ENCODE measurements around the gene WDR36. TPM values are rescaled to one million over a fixed set of nuclear protein-coding genes. Genes with fewer than 3 reads are reported as not detected.

The WDR36 gene
- total RNA-seq, 1 experiment from 2014 or later, result 17.7 TPM

DNA sequence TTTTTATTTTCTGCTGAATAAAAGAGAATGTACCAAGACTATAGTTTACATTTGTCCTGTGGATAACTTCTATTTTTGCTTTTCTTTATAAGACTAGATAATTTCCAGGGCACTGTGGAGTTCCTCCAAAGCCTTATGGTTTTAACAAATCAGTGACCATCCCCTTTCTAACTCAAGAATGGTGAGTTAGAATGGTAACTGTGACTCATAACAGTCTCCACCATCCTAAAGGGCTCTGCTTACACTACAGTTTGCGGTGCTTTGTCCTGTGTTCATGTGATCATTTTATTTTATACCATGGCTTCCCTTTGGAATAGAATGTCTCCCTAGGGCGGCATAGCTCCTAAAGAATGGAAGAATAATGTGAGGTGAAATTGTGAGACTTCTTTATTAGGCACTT, 30.2 kb downstream of the WDR36 start:
- H3K36me3 ChIP-seq (ENCODE audit: low read depth), result peaks cover 47% of the 10 kb centered on the region
- no TSS peak for BruUV-seq (replicated peaks)

DNA sequence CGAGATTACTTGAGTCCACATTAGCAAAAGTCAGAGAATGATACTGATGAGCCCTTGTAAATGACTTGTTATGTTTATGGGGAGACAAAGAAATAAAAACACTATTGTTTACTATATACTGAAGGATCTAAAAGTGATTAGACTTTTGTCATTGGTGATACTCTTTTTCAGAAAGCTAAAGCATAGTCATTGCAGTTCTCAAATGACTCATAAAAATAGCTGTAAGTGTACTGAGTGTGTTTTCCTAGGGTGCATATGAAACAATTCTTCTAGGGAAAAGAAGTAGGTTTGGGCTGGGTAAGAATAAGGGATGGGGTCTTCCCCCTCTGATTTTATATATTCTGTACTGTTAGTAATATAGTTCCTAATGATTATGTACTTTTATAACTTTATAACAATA, 32.6 kb downstream of the WDR36 start:
- Histone ChIP-seq H3K79me2 (ENCODE audit: low read depth) (no peaks in the 10 kb centered on the region), H3K4me2 (no peak overlapping the region), H3K4me1 (replicated peaks; ENCODE audit: insufficient read depth) (no peaks in the 10 kb centered on the region), H3K27ac (no peak overlapping the region), H4K20me1 (ENCODE audit: insufficient read depth) (no peaks in the 10 kb centered on the region), H2AFZ (no peak overlapping the region), H3F3A (ENCODE audit: insufficient read depth, low read depth) (0 out of 2 replicates have a peak, but pooled peaks cover 3% of the 10 kb centered on the region), H3K9me3 (ENCODE audit: insufficient read depth, low read depth) (no peaks in the 10 kb centered on the region), H3K9me2 (ENCODE audit: insufficient read depth) (no peaks in the 10 kb centered on the region), H3K27me3 (ENCODE audit: insufficient read depth, low read depth) (no peaks in the 10 kb centered on the region), H3K4me3 (no peak overlapping the region), H3K36me3 (ENCODE audit: low read depth) (peaks cover 50% of the 10 kb centered on the region)
- intact Hi-C loops (cut with micrococcal nuclease; ENCODE audit: unreplicated experiment), result no loop called here
- DNase-seq, result no peak
- TF ChIP-seq, protein P1, sequence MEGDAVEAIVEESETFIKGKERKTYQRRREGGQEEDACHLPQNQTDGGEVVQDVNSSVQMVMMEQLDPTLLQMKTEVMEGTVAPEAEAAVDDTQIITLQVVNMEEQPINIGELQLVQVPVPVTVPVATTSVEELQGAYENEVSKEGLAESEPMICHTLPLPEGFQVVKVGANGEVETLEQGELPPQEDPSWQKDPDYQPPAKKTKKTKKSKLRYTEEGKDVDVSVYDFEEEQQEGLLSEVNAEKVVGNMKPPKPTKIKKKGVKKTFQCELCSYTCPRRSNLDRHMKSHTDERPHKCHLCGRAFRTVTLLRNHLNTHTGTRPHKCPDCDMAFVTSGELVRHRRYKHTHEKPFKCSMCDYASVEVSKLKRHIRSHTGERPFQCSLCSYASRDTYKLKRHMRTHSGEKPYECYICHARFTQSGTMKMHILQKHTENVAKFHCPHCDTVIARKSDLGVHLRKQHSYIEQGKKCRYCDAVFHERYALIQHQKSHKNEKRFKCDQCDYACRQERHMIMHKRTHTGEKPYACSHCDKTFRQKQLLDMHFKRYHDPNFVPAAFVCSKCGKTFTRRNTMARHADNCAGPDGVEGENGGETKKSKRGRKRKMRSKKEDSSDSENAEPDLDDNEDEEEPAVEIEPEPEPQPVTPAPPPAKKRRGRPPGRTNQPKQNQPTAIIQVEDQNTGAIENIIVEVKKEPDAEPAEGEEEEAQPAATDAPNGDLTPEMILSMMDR (conservative IDR thresholded peaks at IDR 0.05), result no peak
- TF ChIP-seq EZH2 (IDR thresholded peaks at IDR 0.05; ENCODE audit: low read depth), result no peak
- ChIA-PET POLR2A (ENCODE audit: unreplicated experiment) (no interaction called here), CTCF (no interaction called here)
- BruUV-seq (replicated peaks), result no TSS peak

More for the DNA sequence above, 30.2 kb downstream of the WDR36 start:
- Histone ChIP-seq H3K27ac (no peak overlapping the region), H3K4me2 (no peak overlapping the region), H3K4me1 (replicated peaks; ENCODE audit: insufficient read depth) (no peaks in the 10 kb centered on the region), H3K9me3 (ENCODE audit: insufficient read depth, low read depth) (no peaks in the 10 kb centered on the region), H3K9me2 (ENCODE audit: insufficient read depth) (no peaks in the 10 kb centered on the region), H3F3A (ENCODE audit: insufficient read depth, low read depth) (no peaks in the 10 kb centered on the region), H2AFZ (no peak overlapping the region), H3K27me3 (ENCODE audit: insufficient read depth, low read depth) (no peaks in the 10 kb centered on the region), H3K79me2 (ENCODE audit: low read depth) (no peaks in the 10 kb centered on the region), H3K4me3 (no peak overlapping the region), H4K20me1 (ENCODE audit: insufficient read depth) (no peaks in the 10 kb centered on the region)
- TF ChIP-seq, protein P1 (conservative IDR thresholded peaks at IDR 0.05), result no peak
- TF ChIP-seq EZH2 (IDR thresholded peaks at IDR 0.05; ENCODE audit: low read depth), result no peak
- intact Hi-C loops (cut with micrococcal nuclease; ENCODE audit: unreplicated experiment), result no loop called here
- POLR2A ChIA-PET (ENCODE audit: unreplicated experiment), result no interaction called here
- no peak for DNase-seq
- CTCF ChIA-PET, result no interaction called here

DNA sequence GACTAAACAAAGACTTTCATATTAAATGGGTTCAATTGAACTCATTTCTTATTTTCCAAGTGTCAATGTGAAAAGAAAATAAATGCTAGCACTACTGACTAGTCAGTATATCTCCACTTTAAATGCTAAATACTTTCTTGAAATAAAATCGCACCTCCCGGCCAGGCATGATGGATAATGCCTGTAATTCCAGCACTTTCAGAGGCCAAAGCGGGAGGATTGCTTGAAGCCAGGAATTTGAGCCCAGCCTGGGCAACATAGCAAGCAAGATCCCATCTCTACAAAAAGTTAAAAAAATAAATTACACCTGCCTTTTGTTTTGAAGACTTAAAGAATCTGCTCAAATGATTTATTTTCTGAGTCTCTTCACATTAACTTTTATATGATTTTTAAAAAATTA, 34.7 kb downstream of the WDR36 start:
- Histone ChIP-seq H3K4me1 (replicated peaks; ENCODE audit: insufficient read depth) (no peaks in the 10 kb centered on the region), H3K9me3 (ENCODE audit: insufficient read depth, low read depth) (no peaks in the 10 kb centered on the region), H3K36me3 (ENCODE audit: low read depth) (peaks cover 37% of the 10 kb centered on the region), H3K9me2 (ENCODE audit: insufficient read depth) (no peaks in the 10 kb centered on the region), H4K20me1 (ENCODE audit: insufficient read depth) (no peaks in the 10 kb centered on the region), H3K27ac (no peak overlapping the region), H3K4me2 (no peak overlapping the region), H3K79me2 (ENCODE audit: low read depth) (no peaks in the 10 kb centered on the region), H3K27me3 (ENCODE audit: insufficient read depth, low read depth) (no peaks in the 10 kb centered on the region), H2AFZ (no peak overlapping the region), H3K4me3 (no peak overlapping the region), H3F3A (ENCODE audit: insufficient read depth, low read depth) (0 out of 2 replicates have a peak, but pooled peaks cover 3% of the 10 kb centered on the region)
- DNase-seq, result no peak
- TF ChIP-seq, protein P1 (conservative IDR thresholded peaks at IDR 0.05), result no peak
- no peak for TF ChIP-seq EZH2 (IDR thresholded peaks at IDR 0.05; ENCODE audit: low read depth)
- ChIA-PET CTCF (no interaction called here), POLR2A (ENCODE audit: unreplicated experiment) (no interaction called here)
- intact Hi-C loops (cut with micrococcal nuclease; ENCODE audit: unreplicated experiment), result no loop called here
- no TSS peak for BruUV-seq (replicated peaks)

Measured in PC-9 (cell line).